CD14-positive monocyte (primary cell): ENCODE results near the gene GRIN2C. TPM values are rescaled to one million over a fixed set of nuclear protein-coding genes. Genes with fewer than 3 reads are reported as not detected.
A peak's percentile ranks its signal among the peaks of the same experiment; 100 is the strongest.

Experiments
- DNase-seq, 3 donors: peaks; one replicate each; pipeline ENCODE4 v3.0.0-alpha.2; 2011 to 2022
- H2AFZ ChIP-seq: 2 replicates; pipeline ENCODE4 v1.6.0; 2012; ENCODE audit warnings: mild to moderate bottlenecking, low read depth, low read length, inconsistent platforms; ENCODE audit not compliant: insufficient read depth, poor library complexity, severe bottlenecking
- H3K27ac ChIP-seq, 2 donors: 1 replicate in 1 of 2; 2 replicates in 1 of 2; pipeline ENCODE4 v1.5.1; 2012 to 2013; ENCODE audit warnings: low read length in 2 of 2, control low read depth in 1 of 2, inconsistent platforms in 1 of 2, low read depth in 1 of 2, mild to moderate bottlenecking in 1 of 2
- H3K27me3 ChIP-seq, 2 donors: one replicate each; pipeline versions ENCODE4 v1.6.0 to v1.6.1; 2011 to 2013; ENCODE audit warnings: low read length in 2 of 2; ENCODE audit not compliant: control insufficient read depth in 2 of 2, insufficient read depth in 2 of 2
- H3K36me3 ChIP-seq, 2 donors: replicated peaks in 1 of 2; 1 replicate in 1 of 2; 2 replicates in 1 of 2; pipeline versions ENCODE4 v1.5.1 to v1.6.1; 2012 to 2013; ENCODE audit warnings: low read length in 2 of 2, control low read depth in 1 of 2, inconsistent platforms in 1 of 2, mild to moderate bottlenecking in 1 of 2; ENCODE audit not compliant: insufficient read depth in 2 of 2, control insufficient read depth in 1 of 2
- H3K4me1 ChIP-seq, 2 donors: 1 replicate in 1 of 2; 2 replicates in 1 of 2; pipeline versions ENCODE4 v1.5.1 to v1.6.1; 2012 to 2013; ENCODE audit warnings: low read length in 2 of 2, control low read depth in 1 of 2, inconsistent platforms in 1 of 2, mild to moderate bottlenecking in 1 of 2, moderate library complexity in 1 of 2; ENCODE audit not compliant: insufficient read depth in 2 of 2, control insufficient read depth in 1 of 2
- H3K4me2 ChIP-seq: replicated peaks from 2 replicates; pipeline ENCODE3; 2012; ENCODE audit warnings: low read length, moderate library complexity, mild to moderate bottlenecking; ENCODE audit not compliant: poor library complexity, severe bottlenecking; ENCODE audit errors: extremely low read depth
- H3K4me3 ChIP-seq, 3 experiments: fragments of 200-600 bp in 1 of 3; sonication (generic) in 1 of 3; replicated peaks in 1 of 3; 1 replicate in 2 of 3; 2 replicates in 1 of 3; pipeline ENCODE4 v1.5.1; 2011 to 2013; ENCODE audit warnings: low read length in 3 of 3, mild to moderate bottlenecking in 3 of 3, control low read depth in 2 of 3, low read depth in 2 of 3, inconsistent platforms in 1 of 3, moderate library complexity in 1 of 3
- H3K79me2 ChIP-seq: 2 replicates; pipeline ENCODE4 v1.6.0; 2012; ENCODE audit warnings: mild to moderate bottlenecking, control low read depth, inconsistent platforms, low read length, moderate library complexity; ENCODE audit not compliant: insufficient read depth
- H3K9ac ChIP-seq: 2 replicates; pipeline ENCODE4 v1.6.0; 2017; ENCODE audit warnings: low read length, mild to moderate bottlenecking; ENCODE audit not compliant: insufficient read depth, poor library complexity, severe bottlenecking
- H3K9me3 ChIP-seq, 2 donors: replicated peaks in 1 of 2; 1 replicate in 1 of 2; 2 replicates in 1 of 2; pipeline versions ENCODE4 v1.5.1 to v1.6.1; 2012 to 2013; ENCODE audit warnings: low read length in 2 of 2, control low read depth in 1 of 2; ENCODE audit not compliant: control insufficient read depth in 1 of 2, insufficient read depth in 1 of 2
- H4K20me1 ChIP-seq: 2 replicates; pipeline ENCODE4 v1.6.0; 2012; ENCODE audit warnings: mild to moderate bottlenecking, low read length, control low read depth, moderate library complexity; ENCODE audit not compliant: insufficient read depth
- H3K27ac Mint-ChIP-seq, 7 donors: one replicate each; pipeline ENCODE4 v1.8.0; 2020; ENCODE audit warnings: mild to moderate bottlenecking in 7 of 7, mixed read lengths in 7 of 7, moderate library complexity in 6 of 7, inconsistent platforms in 2 of 7
- H3K27me3 Mint-ChIP-seq, 3 donors: one replicate each; pipeline ENCODE4 v1.8.0; 2021 to 2022; ENCODE audit warnings: low read depth in 3 of 3, mild to moderate bottlenecking in 3 of 3, mixed read lengths in 3 of 3, moderate library complexity in 3 of 3, inconsistent platforms in 1 of 3
- H3K36me3 Mint-ChIP-seq, 2 donors: one replicate each; pipeline ENCODE4 v1.8.0; 2020; ENCODE audit warnings: mixed read lengths in 2 of 2, inconsistent platforms in 1 of 2, mild to moderate bottlenecking in 1 of 2
- H3K4me1 Mint-ChIP-seq: one replicate; pipeline ENCODE4 v1.8.0; 2020; ENCODE audit warnings: mild to moderate bottlenecking, mixed read lengths
- H3K4me3 Mint-ChIP-seq, 2 donors: one replicate each; pipeline ENCODE4 v1.8.0; 2020; ENCODE audit warnings: mild to moderate bottlenecking in 2 of 2, mixed read lengths in 2 of 2, moderate library complexity in 1 of 2
- H3K9me3 Mint-ChIP-seq, 7 donors: one replicate each; pipeline ENCODE4 v1.8.0; 2020 to 2022; ENCODE audit warnings: mixed read lengths in 7 of 7, mild to moderate bottlenecking in 6 of 7, moderate library complexity in 6 of 7, inconsistent platforms in 2 of 7
- WGBS: methylation state at CpG from one replicate; pipeline ENCODE4 v1.1.5; 2013; ENCODE audit warnings: missing lambda C conversion rate; ENCODE audit not compliant: insufficient coverage; 5-methylcytosine and 5-hydroxymethylcytosine counted together
- intact Hi-C, 2 donors: fragments of 100-400 bp; cut with micrococcal nuclease; formaldehyde crosslinking; loops; one replicate each; pipeline versions ENCODE4 v1.15.0 to v1.15.1; 2023
- polyA plus RNA-seq, 3 donors: library from polyadenylated mRNA; depleted of rRNA in 1 of 3; unstranded in 2 of 3; stranded (reverse) in 1 of 3; fragments of 300-500 nt in 2 of 3; fragments of >200 nt in 1 of 3; fragmentation: Illumina TruSeq in 2 of 3; gene quantifications; 1 replicate in 2 of 3; 2 replicates in 1 of 3; pipeline ENCODE4 v1.2.3, GENCODE V29; 2012 to 2021
- TF ChIP-seq, protein P1 (sequence below): fragments of 200-600 bp; IDR thresholded peaks from one replicate; pipeline ENCODE4 v1.8.0; 2022; ENCODE audit warnings: antibody characterized with exemption, mild to moderate bottlenecking

Gene GRIN2C
- polyA plus RNA-seq, 3 donors: 0.04 TPM; not detected in 2

DNA sequence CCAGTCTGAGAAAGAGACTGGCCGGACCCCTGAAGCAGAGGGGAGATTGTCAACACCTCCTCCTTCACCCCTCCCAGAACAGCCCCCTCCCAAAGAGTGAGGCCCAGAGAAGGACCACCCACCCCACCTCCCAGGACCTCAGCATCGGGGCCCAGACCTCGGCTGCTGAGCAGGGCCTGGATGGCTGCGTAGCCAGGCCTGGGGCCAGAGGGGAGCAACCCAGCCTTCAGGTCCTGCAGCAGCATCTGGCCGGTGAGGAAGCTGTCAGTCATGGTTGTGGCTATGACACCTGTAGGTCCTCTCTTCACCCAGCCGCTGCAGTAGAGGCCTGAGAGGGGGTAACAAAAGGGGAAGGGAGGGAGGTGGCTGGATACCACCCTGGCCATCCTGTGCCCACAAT lies 3.2 kb upstream of the GRIN2C start:
- peaks cover 0 to 28% (median 8%) of the 10 kb centered on the region in 7 donors for H3K9me3 Mint-ChIP-seq
- no peak overlapping the region for H3K27ac ChIP-seq
- no peak overlapping the region for H2AFZ ChIP-seq
- no peak overlapping the region for H3K4me3 ChIP-seq
- H3K4me3 Mint-ChIP-seq: no peak overlapping the region
- intact Hi-C loops: loop anchor here (1.0 to 10.0 kb wide), 6 partner anchors 70 to 488 kb away; no protein-coding TSS in a partner anchor
- H3K9ac ChIP-seq: no peak overlapping the region
- DNase-seq: no peak
- H3K36me3 ChIP-seq: no peaks in the 10 kb centered on the region
- no peaks in the 10 kb centered on the region for H4K20me1 ChIP-seq
- H3K4me1 Mint-ChIP-seq: peaks cover 27% of the 10 kb centered on the region
- peaks cover 31 to 45% of the 10 kb centered on the region in 2 donors for H3K27me3 ChIP-seq
- no peak overlapping the region for H3K4me2 ChIP-seq
- H3K27ac Mint-ChIP-seq: no peak overlapping the region
- H3K27me3 Mint-ChIP-seq: peaks cover 38 to 53% (median 52%) of the 10 kb centered on the region in 3 donors
- WGBS: 86% methylated on average over 2 of the region's 6 CpGs
- peaks cover 23 to 31% of the 10 kb centered on the region in 2 donors for H3K4me1 ChIP-seq
- H3K9me3 ChIP-seq: peaks cover 0 to 10% of the 10 kb centered on the region in 2 donors
- TF ChIP-seq, protein P1, sequence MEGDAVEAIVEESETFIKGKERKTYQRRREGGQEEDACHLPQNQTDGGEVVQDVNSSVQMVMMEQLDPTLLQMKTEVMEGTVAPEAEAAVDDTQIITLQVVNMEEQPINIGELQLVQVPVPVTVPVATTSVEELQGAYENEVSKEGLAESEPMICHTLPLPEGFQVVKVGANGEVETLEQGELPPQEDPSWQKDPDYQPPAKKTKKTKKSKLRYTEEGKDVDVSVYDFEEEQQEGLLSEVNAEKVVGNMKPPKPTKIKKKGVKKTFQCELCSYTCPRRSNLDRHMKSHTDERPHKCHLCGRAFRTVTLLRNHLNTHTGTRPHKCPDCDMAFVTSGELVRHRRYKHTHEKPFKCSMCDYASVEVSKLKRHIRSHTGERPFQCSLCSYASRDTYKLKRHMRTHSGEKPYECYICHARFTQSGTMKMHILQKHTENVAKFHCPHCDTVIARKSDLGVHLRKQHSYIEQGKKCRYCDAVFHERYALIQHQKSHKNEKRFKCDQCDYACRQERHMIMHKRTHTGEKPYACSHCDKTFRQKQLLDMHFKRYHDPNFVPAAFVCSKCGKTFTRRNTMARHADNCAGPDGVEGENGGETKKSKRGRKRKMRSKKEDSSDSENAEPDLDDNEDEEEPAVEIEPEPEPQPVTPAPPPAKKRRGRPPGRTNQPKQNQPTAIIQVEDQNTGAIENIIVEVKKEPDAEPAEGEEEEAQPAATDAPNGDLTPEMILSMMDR: no peak
- no peaks in the 10 kb centered on the region for H3K79me2 ChIP-seq
- peaks cover 16 to 18% of the 10 kb centered on the region in 2 donors for H3K36me3 Mint-ChIP-seq

DNA sequence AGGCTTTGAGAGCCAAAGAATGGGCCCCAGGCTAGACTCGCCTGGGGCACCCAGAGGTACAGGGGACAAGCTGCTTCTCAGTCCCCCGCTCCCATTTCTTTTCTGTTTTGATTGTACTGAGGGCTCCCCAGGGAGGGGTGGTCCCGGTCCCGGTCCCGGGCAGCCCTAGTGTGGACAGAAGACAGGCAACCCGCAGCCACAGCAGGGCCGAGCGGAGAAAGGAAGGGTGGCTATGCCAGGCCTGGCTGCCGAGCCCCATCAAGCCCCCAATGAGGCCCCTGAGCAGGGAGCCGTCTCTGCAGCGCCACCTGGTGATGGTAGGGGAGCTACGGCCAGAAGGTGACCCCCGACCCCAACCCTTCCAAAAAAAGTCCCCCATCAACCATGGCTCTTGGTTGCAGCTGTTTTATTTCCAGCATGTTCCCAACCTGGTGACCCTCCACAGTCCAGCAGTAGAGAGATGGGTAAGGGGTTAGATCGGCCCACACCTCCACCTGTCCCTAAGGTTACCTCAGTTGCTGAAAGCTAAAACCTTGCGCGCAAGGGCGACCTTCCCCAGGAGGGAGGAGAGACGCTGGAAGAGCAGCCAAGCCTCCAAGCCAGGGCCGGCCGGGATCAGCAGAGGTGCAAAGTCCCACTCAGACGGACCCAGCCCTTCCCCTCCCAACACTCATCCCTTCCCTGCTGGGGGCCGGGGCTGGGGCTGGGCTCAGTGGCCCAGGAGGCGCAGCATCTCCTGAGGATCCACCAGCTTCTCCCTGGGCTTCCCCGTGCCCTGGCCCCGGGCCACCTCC lies 2.6 kb upstream of the GRIN2C start:
- WGBS: 44% methylated on average over 16 of the region's 25 CpGs

More for the DNA sequence above, 2.6 kb upstream of the GRIN2C start:
- H4K20me1 ChIP-seq: no peaks in the 10 kb centered on the region
- peaks cover 35 to 52% of the 10 kb centered on the region in 2 donors for H3K27me3 ChIP-seq
- peak overlapping the region; percentile 65 to 87 for H3K4me3 Mint-ChIP-seq
- peaks cover 23 to 31% of the 10 kb centered on the region in 2 donors for H3K4me1 ChIP-seq
- H3K36me3 ChIP-seq: no peaks in the 10 kb centered on the region
- peaks cover 27% of the 10 kb centered on the region for H3K4me1 Mint-ChIP-seq
- H3K79me2 ChIP-seq: no peaks in the 10 kb centered on the region
- peak overlapping the region in 2 of 7 donors; percentile 25 to 61 for H3K27ac Mint-ChIP-seq
- H3K4me3 ChIP-seq: peak overlapping the region in 1 of 3 experiments; percentile 46
- intact Hi-C loops: loop anchor here (1.0 to 10.0 kb wide), 6 partner anchors 70 to 488 kb away; no protein-coding TSS in a partner anchor
- peak overlapping the region; percentile 15 for H2AFZ ChIP-seq
- peaks cover 0 to 10% of the 10 kb centered on the region in 2 donors for H3K9me3 ChIP-seq
- TF ChIP-seq, protein P1: peak; percentile 93
- peaks cover 16 to 19% of the 10 kb centered on the region in 2 donors for H3K36me3 Mint-ChIP-seq
- H3K4me2 ChIP-seq: peak overlapping the region; percentile 47
- peak; percentile 63 to 72 (median 69) for DNase-seq
- H3K9ac ChIP-seq: no peak overlapping the region
- peaks cover 44 to 60% (median 58%) of the 10 kb centered on the region in 3 donors for H3K27me3 Mint-ChIP-seq
- H3K27ac ChIP-seq: no peak overlapping the region
- peaks cover 0 to 28% (median 8%) of the 10 kb centered on the region in 7 donors for H3K9me3 Mint-ChIP-seq
